BJ (cell line): ENCODE results near the gene NIPAL3. TPM values are rescaled to one million over a fixed set of nuclear protein-coding genes. Genes with fewer than 3 reads are reported as not detected.

ENCODE experiments used
- CTCF ChIA-PET: fragments of 350-600 bp; formaldehyde crosslinking; extraction: SDS; loops from one replicate; lab custom pipeline; 2021; ENCODE audit warnings: antibody characterized with exemption, inconsistent platforms; lab: Yijun Ruan, JAX
- POLR2A ChIA-PET: fragments of 300-600 bp; sonication (Branson Sonifier 250); formaldehyde crosslinking; extraction: SDS; loops from one replicate; lab custom pipeline; 2021; ENCODE audit warnings: antibody characterized with exemption; lab: Charles Lee
- DNase-seq: peaks from one replicate; pipeline ENCODE4 v3.0.0-alpha.2; 2011; ENCODE audit warnings: low read depth
- H3K27me3 ChIP-seq: 2 replicates; pipeline ENCODE4 v1.6.0; 2011; ENCODE audit warnings: low read length; ENCODE audit not compliant: control insufficient read depth, insufficient read depth
- H3K36me3 ChIP-seq: 2 replicates; pipeline ENCODE4 v1.5.1; 2011; ENCODE audit warnings: low read length; ENCODE audit not compliant: control insufficient read depth, insufficient read depth
- H3K4me3 ChIP-seq: 2 replicates; pipeline ENCODE4 v1.5.1; 2011; ENCODE audit warnings: low read depth, mild to moderate bottlenecking, control low read depth, low read length
- polyA plus RNA-seq: library from polyadenylated mRNA; depleted of rRNA; stranded (reverse); fragments of >200 nt; gene quantifications from 2 replicates; pipeline ENCODE4 v1.2.3, GENCODE V29; 2011
- TF ChIP-seq, protein P1 (sequence below): IDR thresholded peaks from 2 replicates; pipeline ENCODE4 v1.5.1; 2011; ENCODE audit warnings: low read depth, mild to moderate bottlenecking, control low read depth, inconsistent platforms, low read length, moderate library complexity; ENCODE audit not compliant: insufficient read depth

Gene NIPAL3
- polyA plus RNA-seq, 1 experiment: 74.5 TPM

DNA sequence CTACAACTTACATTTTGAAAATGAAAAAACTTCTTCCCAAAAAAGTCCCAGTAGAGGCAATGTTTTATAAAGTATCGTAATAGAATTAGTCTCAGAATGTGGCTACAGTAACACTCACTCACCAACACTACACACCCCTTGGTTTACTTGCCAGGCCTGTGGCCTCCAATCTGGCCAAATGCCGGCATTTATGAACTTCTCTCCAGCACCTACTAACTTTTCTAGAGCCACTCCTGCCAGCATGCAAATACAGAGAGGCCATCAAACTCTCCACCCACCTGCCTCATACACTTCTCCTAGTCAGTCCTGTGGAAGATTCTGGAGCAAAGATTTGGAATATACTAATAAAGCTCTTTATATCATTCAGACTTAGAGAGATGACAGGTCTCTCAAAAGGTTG, 34.3 kb upstream of the NIPAL3 start:
- no peak for DNase-seq
- H3K36me3 ChIP-seq: no peaks in the 10 kb centered on the region
- H3K4me3 ChIP-seq: no peak overlapping the region
- POLR2A ChIA-PET: no interaction called here
- TF ChIP-seq, protein P1, sequence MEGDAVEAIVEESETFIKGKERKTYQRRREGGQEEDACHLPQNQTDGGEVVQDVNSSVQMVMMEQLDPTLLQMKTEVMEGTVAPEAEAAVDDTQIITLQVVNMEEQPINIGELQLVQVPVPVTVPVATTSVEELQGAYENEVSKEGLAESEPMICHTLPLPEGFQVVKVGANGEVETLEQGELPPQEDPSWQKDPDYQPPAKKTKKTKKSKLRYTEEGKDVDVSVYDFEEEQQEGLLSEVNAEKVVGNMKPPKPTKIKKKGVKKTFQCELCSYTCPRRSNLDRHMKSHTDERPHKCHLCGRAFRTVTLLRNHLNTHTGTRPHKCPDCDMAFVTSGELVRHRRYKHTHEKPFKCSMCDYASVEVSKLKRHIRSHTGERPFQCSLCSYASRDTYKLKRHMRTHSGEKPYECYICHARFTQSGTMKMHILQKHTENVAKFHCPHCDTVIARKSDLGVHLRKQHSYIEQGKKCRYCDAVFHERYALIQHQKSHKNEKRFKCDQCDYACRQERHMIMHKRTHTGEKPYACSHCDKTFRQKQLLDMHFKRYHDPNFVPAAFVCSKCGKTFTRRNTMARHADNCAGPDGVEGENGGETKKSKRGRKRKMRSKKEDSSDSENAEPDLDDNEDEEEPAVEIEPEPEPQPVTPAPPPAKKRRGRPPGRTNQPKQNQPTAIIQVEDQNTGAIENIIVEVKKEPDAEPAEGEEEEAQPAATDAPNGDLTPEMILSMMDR: no peak
- no peaks in the 10 kb centered on the region for H3K27me3 ChIP-seq
- CTCF ChIA-PET: interaction anchor here (3.9 to 10.9 kb wide), 2 partner anchors 10 to 181 kb away, joined by 22 to 167 read pairs; no protein-coding TSS in a partner anchor

DNA sequence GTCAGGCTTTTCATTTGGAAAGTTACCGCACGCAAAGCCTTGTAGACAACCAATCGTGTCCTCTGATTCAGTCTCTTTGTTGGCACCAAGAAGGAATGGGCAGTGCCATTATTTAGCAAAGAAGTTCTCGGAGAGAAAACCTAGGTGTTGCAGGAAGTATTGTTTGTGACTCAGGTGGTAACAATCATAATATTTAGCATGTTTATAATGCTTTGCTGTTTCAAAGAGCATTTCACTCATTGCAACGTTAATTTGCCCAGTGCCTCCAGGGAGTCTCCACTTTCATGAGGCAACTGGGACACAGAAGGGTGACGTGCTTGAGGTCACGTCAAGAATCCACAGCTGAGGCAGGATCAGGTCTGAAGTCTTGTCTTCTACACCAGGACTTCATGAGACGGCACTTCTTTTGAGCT, 33.4 kb upstream of the NIPAL3 start:
- POLR2A ChIA-PET: no interaction called here
- no peaks in the 10 kb centered on the region for H3K27me3 ChIP-seq
- no peak overlapping the region for H3K4me3 ChIP-seq
- DNase-seq: no peak
- CTCF ChIA-PET: interaction anchor here (3.9 to 10.9 kb wide), 2 partner anchors 9 to 182 kb away, joined by 22 to 167 read pairs; no protein-coding TSS in a partner anchor
- TF ChIP-seq, protein P1: no peak
- 0 out of 2 replicates have a peak, but pooled peaks cover under 1% of the 10 kb centered on the region for H3K36me3 ChIP-seq

DNA sequence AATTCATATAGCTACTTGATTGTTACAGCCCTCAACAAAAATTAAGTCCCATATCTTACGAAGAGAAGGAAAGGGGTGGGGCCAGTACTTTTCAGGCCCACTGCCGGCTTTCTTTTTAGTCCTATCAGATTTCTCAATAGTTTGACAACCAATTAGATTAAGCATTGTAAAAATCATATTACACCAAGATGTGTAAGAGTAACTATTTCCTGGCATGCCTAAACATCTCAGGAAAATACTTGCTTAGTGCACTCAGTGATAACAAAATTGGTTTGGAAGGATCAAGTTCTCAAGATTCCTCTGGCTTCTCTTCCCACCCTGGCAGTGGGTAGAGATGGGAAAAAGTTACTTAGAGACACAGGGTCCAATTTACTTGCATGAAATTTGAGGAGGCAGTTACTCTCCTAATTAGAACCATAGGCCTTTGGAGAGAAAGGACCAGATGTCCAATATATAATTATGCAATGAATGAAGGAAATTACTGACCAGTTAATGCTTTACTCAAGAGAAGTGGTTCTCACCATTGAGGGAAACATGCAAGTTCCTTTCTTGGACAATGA, 32.1 kb upstream of the NIPAL3 start:
- Histone ChIP-seq H3K4me3 (no peak overlapping the region), H3K27me3 (no peaks in the 10 kb centered on the region), H3K36me3 (0 out of 2 replicates have a peak, but pooled peaks cover 1% of the 10 kb centered on the region)
- POLR2A ChIA-PET: no interaction called here
- TF ChIP-seq, protein P1: no peak
- DNase-seq: no peak
- CTCF ChIA-PET: interaction anchor here (1.2 to 10.9 kb wide), 3 partner anchors 8 to 184 kb away, joined by 4 to 167 read pairs (median 22); no protein-coding TSS in a partner anchor

DNA sequence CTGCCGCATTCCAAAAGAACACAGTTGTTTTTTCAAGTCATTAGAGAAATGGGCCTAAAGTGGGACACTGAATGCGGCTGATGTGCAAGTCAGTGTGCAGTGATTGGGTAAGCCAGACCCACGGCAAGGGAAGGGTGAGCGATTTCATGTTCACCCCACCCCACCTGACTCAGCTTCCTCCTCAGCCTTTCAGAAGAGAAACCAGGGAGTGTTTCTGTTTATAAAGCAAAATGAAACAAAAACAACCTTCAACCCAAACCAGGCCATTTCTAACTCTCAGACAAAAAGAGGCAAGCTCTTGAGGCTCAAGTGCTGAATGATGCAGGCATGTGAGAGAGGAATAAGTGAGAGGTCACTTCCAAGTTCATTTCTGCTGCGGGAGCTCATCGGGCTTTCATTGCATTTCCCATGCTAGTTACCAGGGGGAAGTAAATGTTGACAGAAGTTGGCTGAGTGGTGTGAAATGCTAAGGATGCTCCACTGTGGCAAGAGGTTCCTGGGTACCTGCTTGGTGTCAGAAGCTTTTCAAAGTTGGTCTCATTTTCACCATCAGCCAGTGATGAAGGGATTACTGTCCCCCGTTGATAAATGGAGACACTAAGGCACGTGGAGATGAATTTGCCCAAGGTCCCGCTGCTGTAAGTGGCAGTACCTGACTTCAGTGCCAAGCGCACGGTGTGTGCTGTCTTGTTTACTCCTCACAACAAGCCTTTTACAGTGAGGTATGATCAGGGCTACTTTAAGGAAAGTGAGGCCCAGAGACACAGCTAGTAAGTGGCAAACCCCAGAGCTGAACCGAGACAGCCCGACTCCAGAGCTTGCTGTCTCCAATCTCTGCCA, 31.1 kb upstream of the NIPAL3 start:
- Histone ChIP-seq H3K36me3 (0 out of 2 replicates have a peak, but pooled peaks cover 1% of the 10 kb centered on the region), H3K27me3 (no peaks in the 10 kb centered on the region), H3K4me3 (no peak overlapping the region)
- ChIA-PET CTCF (interaction anchor here (0.7 to 10.9 kb wide), 11 partner anchors 12 to 234 kb away, joined by 3 to 167 read pairs (median 3); partner anchors contain the start of gene NIPAL3), POLR2A (no interaction called here)
- TF ChIP-seq, protein P1: no peak
- DNase-seq: no peak
